ENCODE results near the gene DOCK2.

Gene DOCK2

DNA sequence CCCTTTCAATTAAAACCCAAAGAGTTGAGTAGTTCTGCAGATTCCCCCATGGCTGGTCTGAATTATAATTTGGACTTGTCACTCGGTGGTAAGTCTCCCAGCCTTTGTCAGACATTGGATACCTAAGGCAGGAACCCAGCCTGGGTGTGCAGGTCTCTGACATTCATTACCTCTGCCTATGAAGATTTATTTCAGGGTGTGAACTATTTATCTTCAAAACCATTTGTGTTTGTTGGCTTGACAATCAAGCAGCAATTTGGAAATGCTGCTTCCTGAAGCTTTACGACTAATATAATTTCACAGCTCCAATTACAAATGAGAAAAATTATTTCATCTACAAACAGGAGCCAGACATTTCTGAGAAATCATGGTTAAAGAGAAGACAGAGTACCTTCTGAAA is 160.5 kb downstream of the DOCK2 start:
- in situ Hi-C loops (cut with MboI; ENCODE audit: low pct_unique_long_range_greater_than_20kb, low sequenced_read_pairs, unreplicated experiment): no loop called here
- DNase-seq (ENCODE audit: low spot score): no peak
- no peak for TF ChIP-seq CTCF (IDR thresholded peaks at IDR 0.05; ENCODE audit: extremely low read depth, insufficient read depth, missing control alignments)

GRCh38 chr5:169798438-169798837 is 161.4 kb downstream of the DOCK2 start:
- in situ Hi-C loops (cut with MboI; ENCODE audit: low pct_unique_long_range_greater_than_20kb, low sequenced_read_pairs, unreplicated experiment): no loop called here
- no peak for TF ChIP-seq CTCF (IDR thresholded peaks at IDR 0.05; ENCODE audit: extremely low read depth, insufficient read depth, missing control alignments)
- DNase-seq (ENCODE audit: low spot score): no peak

- no peak for DNase-seq (ENCODE audit: low spot score)
- no peak for TF ChIP-seq CTCF (IDR thresholded peaks at IDR 0.05; ENCODE audit: extremely low read depth, insufficient read depth, missing control alignments)
- in situ Hi-C loops (cut with MboI; ENCODE audit: low pct_unique_long_range_greater_than_20kb, low sequenced_read_pairs, unreplicated experiment): no loop called here
These were observed 162.0 kb downstream of the DOCK2 start for GRCh38 chr5:169798906-169799660.

DNA sequence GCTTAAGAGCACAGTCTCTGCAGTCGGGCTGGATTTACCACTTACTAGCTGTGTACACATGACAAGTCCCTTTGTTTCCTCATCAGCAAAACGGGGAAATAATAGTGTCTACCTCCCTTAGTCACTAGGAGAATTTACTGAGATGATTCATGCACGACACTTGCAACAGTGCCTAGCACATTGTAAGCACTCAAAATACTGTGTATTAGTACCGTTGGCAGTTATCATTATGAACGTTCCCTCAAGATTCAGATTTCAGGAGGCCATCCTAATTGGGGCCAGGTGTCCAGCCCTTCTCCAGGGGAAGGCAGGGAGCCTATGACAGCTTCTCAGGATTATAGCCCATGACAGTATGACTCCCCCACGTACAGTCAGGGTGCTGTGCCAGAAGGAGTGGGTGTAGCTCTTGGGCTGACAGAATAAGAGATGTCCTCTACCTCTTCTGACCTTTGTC is 164.3 kb downstream of the DOCK2 start:
- in situ Hi-C loops (cut with MboI; ENCODE audit: low pct_unique_long_range_greater_than_20kb, low sequenced_read_pairs, unreplicated experiment): no loop called here
- TF ChIP-seq CTCF (IDR thresholded peaks at IDR 0.05; ENCODE audit: extremely low read depth, insufficient read depth, missing control alignments): no peak
- DNase-seq (ENCODE audit: low spot score): no peak

GRCh38 chr5:169801781-169802180 is 164.7 kb downstream of the DOCK2 start:
- in situ Hi-C loops (cut with MboI; ENCODE audit: low pct_unique_long_range_greater_than_20kb, low sequenced_read_pairs, unreplicated experiment): no loop called here
- TF ChIP-seq CTCF (IDR thresholded peaks at IDR 0.05; ENCODE audit: extremely low read depth, insufficient read depth, missing control alignments): no peak
- DNase-seq (ENCODE audit: low spot score): no peak

- no peak for TF ChIP-seq CTCF (IDR thresholded peaks at IDR 0.05; ENCODE audit: extremely low read depth, insufficient read depth, missing control alignments)
- in situ Hi-C loops (cut with MboI; ENCODE audit: low pct_unique_long_range_greater_than_20kb, low sequenced_read_pairs, unreplicated experiment): no loop called here
- no peak for DNase-seq (ENCODE audit: low spot score)
These were observed 166.3 kb downstream of the DOCK2 start for GRCh38 chr5:169803077-169803981.

All from GM13977 (cell line).